SK-N-SH (cell line): ENCODE results near the gene GPR137. TPM values are rescaled to one million over a fixed set of nuclear protein-coding genes. Genes with fewer than 3 reads are reported as not detected.

Source experiments
- CTCF ChIA-PET: fragments of 300-600, 350-600 bp; formaldehyde crosslinking; extraction: SDS; loops from one replicate; lab custom pipeline; 2021; lab: Yijun Ruan, JAX
- POLR2A ChIA-PET: fragments of 350-600 bp; sonication (Branson Sonifier 250); formaldehyde crosslinking; extraction: SDS; loops from one replicate; lab custom pipeline; 2020; ENCODE audit warnings: antibody characterized with exemption, inconsistent platforms; lab: Yijun Ruan, JAX
- DNase-seq: peaks from one replicate; pipeline ENCODE4 v3.0.0; 2012
- H2AFZ ChIP-seq: fragments of 200-600 bp; sonication (generic); 2 replicates; pipeline ENCODE4 v1.8.1; 2016; ENCODE audit warnings: antibody characterized with exemption, mild to moderate bottlenecking, low read depth
- H3F3A ChIP-seq: fragments of 200-600 bp; sonication (generic); replicated peaks from 2 replicates; pipeline ENCODE3; 2016; ENCODE audit warnings: antibody characterized with exemption, mild to moderate bottlenecking; ENCODE audit not compliant: insufficient read depth
- H3K27ac ChIP-seq, 2 experiments: fragments of 200-500 bp in 1 of 2; fragments of 200-600 bp in 1 of 2; sonication (Bioruptor generic) in 1 of 2; sonication (generic), shearing (Covaris generic) in 1 of 2; 2 replicates each; pipeline versions ENCODE4 v1.5.1 to v1.6.1; 2014 to 2016; ENCODE audit warnings: low read depth in 2 of 2, inconsistent platforms in 1 of 2, low read length in 1 of 2, mild to moderate bottlenecking in 1 of 2, mixed read lengths in 1 of 2
- H3K27me3 ChIP-seq: fragments of 200-600 bp; sonication (generic), shearing (Covaris generic); 2 replicates; pipeline ENCODE4 v1.6.1; 2016; ENCODE audit warnings: mixed run types; ENCODE audit not compliant: insufficient read depth
- H3K36me3 ChIP-seq, 2 experiments: fragments of 200-500 bp in 1 of 2; fragments of 200-600 bp in 1 of 2; sonication (Bioruptor generic) in 1 of 2; sonication (generic) in 1 of 2; replicated peaks in 1 of 2; 2 replicates each; pipeline versions ENCODE3 to v1.5.1; 2014 to 2016; ENCODE audit warnings: low read length in 1 of 2, mild to moderate bottlenecking in 1 of 2; ENCODE audit not compliant: insufficient read depth in 2 of 2, control insufficient read depth in 1 of 2
- H3K4me1 ChIP-seq, 2 experiments: fragments of 200-500 bp in 1 of 2; fragments of 200-600 bp in 1 of 2; sonication (Bioruptor generic) in 1 of 2; sonication (generic), shearing (Covaris generic) in 1 of 2; 2 replicates each; pipeline versions ENCODE4 v1.5.1 to v1.6.1; 2014 to 2016; ENCODE audit warnings: low read depth in 1 of 2, low read length in 1 of 2, mixed run types in 1 of 2; ENCODE audit not compliant: insufficient read depth in 2 of 2, control insufficient read depth in 1 of 2
- H3K4me2 ChIP-seq: fragments of 200-600 bp; sonication (generic), shearing (Covaris generic); 2 replicates; pipeline ENCODE4 v1.6.1; 2017; ENCODE audit warnings: mixed run types
- H3K4me3 ChIP-seq, 2 experiments: fragments of 200-500 bp in 1 of 2; fragments of 200-600 bp in 1 of 2; sonication (Bioruptor generic) in 1 of 2; sonication (generic), shearing (Covaris generic) in 1 of 2; 2 replicates each; pipeline versions ENCODE4 v1.5.1 to v1.8.1; 2014 to 2016; ENCODE audit warnings: low read depth in 2 of 2, inconsistent platforms in 1 of 2, low read length in 1 of 2, mild to moderate bottlenecking in 1 of 2, mixed read lengths in 1 of 2, moderate library complexity in 1 of 2
- H3K79me2 ChIP-seq: fragments of 200-600 bp; sonication (generic); 2 replicates; pipeline ENCODE4 v1.8.1; 2017; ENCODE audit warnings: mild to moderate bottlenecking; ENCODE audit not compliant: insufficient read depth
- H3K9ac ChIP-seq: fragments of 200-600 bp; sonication (generic); 2 replicates; pipeline ENCODE4 v1.6.1; 2017; ENCODE audit warnings: mixed run types
- H3K9me2 ChIP-seq: fragments of 200-600 bp; sonication (generic); 2 replicates; pipeline ENCODE4 v1.6.1; 2017; ENCODE audit warnings: mixed run types
- H3K9me3 ChIP-seq: fragments of 200-600 bp; sonication (generic); 2 replicates; pipeline ENCODE4 v1.6.1; 2017; ENCODE audit warnings: mixed run types, mild to moderate bottlenecking, moderate library complexity
- H4K20me1 ChIP-seq: fragments of 200-600 bp; sonication (generic); 2 replicates; pipeline ENCODE4 v1.6.1; 2017; ENCODE audit warnings: mild to moderate bottlenecking, mixed run types; ENCODE audit not compliant: insufficient read depth
- ELF1 ChIP-seq: IDR thresholded peaks from 2 replicates; pipeline ENCODE4 v1.4.0; 2012
- MEF2A ChIP-seq: IDR thresholded peaks from 2 replicates; pipeline ENCODE4 v1.4.0; 2012; ENCODE audit warnings: low read depth, borderline replicate concordance
- NFIC ChIP-seq: IDR thresholded peaks from 2 replicates; pipeline ENCODE4 v1.4.0; 2012; ENCODE audit warnings: borderline replicate concordance
- NRF1 ChIP-seq: IDR thresholded peaks from 2 replicates; pipeline ENCODE4 v1.6.1; 2012; ENCODE audit warnings: low read depth, mild to moderate bottlenecking, low read length
- POLR2AphosphoS5 ChIP-seq: IDR thresholded peaks from 2 replicates; pipeline ENCODE4 v1.6.1; 2012; ENCODE audit warnings: low read depth, low read length
- RXRA ChIP-seq: IDR thresholded peaks from 2 replicates; pipeline ENCODE4 v1.4.0; 2012; ENCODE audit warnings: low read depth, mild to moderate bottlenecking, borderline replicate concordance
- SIN3A ChIP-seq: IDR thresholded peaks from 2 replicates; pipeline ENCODE4 v1.6.1; 2012; ENCODE audit warnings: low read depth, mild to moderate bottlenecking, low read length, moderate library complexity, borderline replicate concordance
- TCF12 ChIP-seq: IDR thresholded peaks from 2 replicates; pipeline ENCODE4 v1.4.0; 2012
- USF2 ChIP-seq: fragments of 150-350 bp; IDR thresholded peaks from 2 replicates; pipeline ENCODE4 v1.6.1; 2017; ENCODE audit warnings: antibody characterized with exemption, low read length, low read depth, borderline replicate concordance
- WGBS: methylation state at CpG from one replicate; pipeline ENCODE4 v1.1.6; 2017; ENCODE audit warnings: low lambda C conversion rate; 5-methylcytosine and 5-hydroxymethylcytosine counted together
- polyA plus RNA-seq, 3 experiments: library from polyadenylated mRNA; depleted of rRNA; stranded (reverse); fragments of >200 nt; gene quantifications; 2 replicates each; pipeline ENCODE4 v1.2.3, GENCODE V29; 2012
- TF ChIP-seq, protein P1 (sequence below): IDR thresholded peaks from 2 replicates; pipeline ENCODE4 v1.6.1; 2012; ENCODE audit warnings: mild to moderate bottlenecking, low read depth, low read length, moderate library complexity

GPR137 gene
- polyA plus RNA-seq, 1 of the 3 experiments (the other 2 are of a cell fraction): 29.9 TPM

DNA sequence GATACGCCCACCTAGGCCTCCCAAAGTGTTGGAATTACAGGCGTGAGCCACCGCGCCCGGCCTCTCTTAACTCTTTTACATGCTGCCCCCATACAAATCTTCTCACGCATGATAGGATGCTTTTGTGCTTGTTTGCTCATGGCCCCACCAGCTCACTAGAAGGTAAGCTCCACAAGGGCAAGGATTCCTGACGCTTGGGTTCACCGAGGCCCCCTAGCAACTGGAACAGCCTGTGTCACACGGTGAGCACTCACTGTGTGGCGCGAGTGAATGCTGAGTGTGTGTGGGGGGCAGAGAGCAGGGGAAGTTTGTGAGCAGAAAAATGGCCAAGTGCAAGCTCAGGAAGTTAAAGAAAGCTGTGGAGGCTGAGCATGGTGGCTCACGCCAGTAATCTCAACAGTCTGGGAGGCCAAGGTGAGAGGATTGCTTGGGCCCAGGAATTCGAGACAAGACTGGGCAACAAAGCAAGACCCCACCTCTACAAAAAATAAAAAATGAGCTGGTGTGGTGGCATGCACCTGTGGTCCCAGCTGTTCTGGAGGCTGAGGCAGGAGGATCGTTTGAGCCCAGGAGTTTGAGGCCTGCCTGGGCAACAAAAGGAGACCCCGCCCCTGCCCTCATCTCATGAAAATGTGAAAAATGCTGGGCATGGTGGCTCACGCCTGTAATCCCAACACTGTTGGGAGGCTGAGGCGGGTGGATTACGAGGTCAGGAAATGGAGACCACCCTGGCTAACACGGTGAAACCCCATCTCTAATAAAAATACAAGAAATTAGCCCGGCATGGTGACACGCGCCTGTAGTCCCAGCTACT is 3.5 kb upstream of the GPR137 start:
- H3K9ac ChIP-seq: no peak overlapping the region
- DNase-seq: no peak
- no peaks in the 10 kb centered on the region for H3K9me2 ChIP-seq
- CTCF ChIA-PET: interaction anchor here (0.9 to 12.2 kb wide), 3 partner anchors 10 to 34 kb away, joined by 3 to 196 read pairs (median 46); partner anchors contain the start of genes CATSPERZ and ESRRA
- no peak overlapping the region for H2AFZ ChIP-seq
- no peaks in the 10 kb centered on the region for H4K20me1 ChIP-seq
- no peak overlapping the region for H3K4me2 ChIP-seq
- 94% methylated on average over 22 of the region's 22 CpGs for WGBS
- H3K36me3 ChIP-seq: peaks cover 6 to 7% of the 10 kb centered on the region in 2 experiments
- no peak overlapping the region for H3K27ac ChIP-seq
- TF ChIP-seq SIN3A (no peak), TCF12 (no peak), POLR2AphosphoS5 (no peak), USF2 (no peak)
- TF ChIP-seq, protein P1, sequence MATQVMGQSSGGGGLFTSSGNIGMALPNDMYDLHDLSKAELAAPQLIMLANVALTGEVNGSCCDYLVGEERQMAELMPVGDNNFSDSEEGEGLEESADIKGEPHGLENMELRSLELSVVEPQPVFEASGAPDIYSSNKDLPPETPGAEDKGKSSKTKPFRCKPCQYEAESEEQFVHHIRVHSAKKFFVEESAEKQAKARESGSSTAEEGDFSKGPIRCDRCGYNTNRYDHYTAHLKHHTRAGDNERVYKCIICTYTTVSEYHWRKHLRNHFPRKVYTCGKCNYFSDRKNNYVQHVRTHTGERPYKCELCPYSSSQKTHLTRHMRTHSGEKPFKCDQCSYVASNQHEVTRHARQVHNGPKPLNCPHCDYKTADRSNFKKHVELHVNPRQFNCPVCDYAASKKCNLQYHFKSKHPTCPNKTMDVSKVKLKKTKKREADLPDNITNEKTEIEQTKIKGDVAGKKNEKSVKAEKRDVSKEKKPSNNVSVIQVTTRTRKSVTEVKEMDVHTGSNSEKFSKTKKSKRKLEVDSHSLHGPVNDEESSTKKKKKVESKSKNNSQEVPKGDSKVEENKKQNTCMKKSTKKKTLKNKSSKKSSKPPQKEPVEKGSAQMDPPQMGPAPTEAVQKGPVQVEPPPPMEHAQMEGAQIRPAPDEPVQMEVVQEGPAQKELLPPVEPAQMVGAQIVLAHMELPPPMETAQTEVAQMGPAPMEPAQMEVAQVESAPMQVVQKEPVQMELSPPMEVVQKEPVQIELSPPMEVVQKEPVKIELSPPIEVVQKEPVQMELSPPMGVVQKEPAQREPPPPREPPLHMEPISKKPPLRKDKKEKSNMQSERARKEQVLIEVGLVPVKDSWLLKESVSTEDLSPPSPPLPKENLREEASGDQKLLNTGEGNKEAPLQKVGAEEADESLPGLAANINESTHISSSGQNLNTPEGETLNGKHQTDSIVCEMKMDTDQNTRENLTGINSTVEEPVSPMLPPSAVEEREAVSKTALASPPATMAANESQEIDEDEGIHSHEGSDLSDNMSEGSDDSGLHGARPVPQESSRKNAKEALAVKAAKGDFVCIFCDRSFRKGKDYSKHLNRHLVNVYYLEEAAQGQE: no peak
- no peak overlapping the region for H3K4me3 ChIP-seq
- H3K27me3 ChIP-seq: no peaks in the 10 kb centered on the region
- H3K4me1 ChIP-seq: peaks cover 8 to 21% of the 10 kb centered on the region in 2 experiments; a peak in 2 of 4 replicates
- peaks cover 9% of the 10 kb centered on the region for H3F3A ChIP-seq
- POLR2A ChIA-PET: interaction anchor here (0.7 to 0.9 kb wide), 2 partner anchors 22 to 202 kb away, joined by 3 read pairs; no protein-coding TSS in a partner anchor
- H3K9me3 ChIP-seq: no peaks in the 10 kb centered on the region
- H3K79me2 ChIP-seq: peaks cover 30% of the 10 kb centered on the region

DNA sequence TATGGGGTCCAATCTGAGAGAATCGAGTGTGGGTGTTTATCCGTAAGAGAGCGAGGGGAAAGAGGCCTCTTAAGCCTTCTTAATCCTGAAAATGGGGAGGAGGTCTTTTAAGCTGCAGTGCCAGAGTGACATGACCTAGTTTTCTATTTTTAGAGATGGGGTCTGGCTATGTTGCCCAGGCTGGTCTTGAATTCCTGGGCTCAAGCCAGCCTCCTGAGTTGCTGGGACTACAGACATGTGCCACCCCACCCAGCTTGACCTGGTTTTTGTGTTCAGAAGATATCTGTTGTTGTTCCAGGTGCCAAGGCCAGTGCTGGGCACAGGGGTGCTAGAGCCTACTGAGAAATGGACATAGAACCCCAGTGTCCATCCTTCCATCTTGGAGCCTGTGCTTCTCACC is 2.6 kb upstream of the GPR137 start:
- Histone ChIP-seq H3K79me2 (peaks cover 28% of the 10 kb centered on the region), H4K20me1 (no peaks in the 10 kb centered on the region), H3K4me3 (no peak overlapping the region), H3K36me3 (peaks cover 4 to 6% of the 10 kb centered on the region in 2 experiments), H3F3A (peaks cover 9% of the 10 kb centered on the region), H3K27ac (no peak overlapping the region), H3K9me2 (no peaks in the 10 kb centered on the region), H3K27me3 (no peaks in the 10 kb centered on the region), H3K9ac (peak overlapping the region; percentile 89; the same call in 1 of the 2 replicates), H3K9me3 (no peaks in the 10 kb centered on the region), H3K4me1 (peaks cover 8 to 21% of the 10 kb centered on the region in 2 experiments; a peak in 2 of 4 replicates), H3K4me2 (peak overlapping the region; percentile 100), H2AFZ (no peak overlapping the region)
- ChIA-PET POLR2A (interaction anchor here (0.9 to 3.2 kb wide), 2 partner anchors 12 to 21 kb away, joined by 3 to 33 read pairs; no protein-coding TSS in a partner anchor), CTCF (interaction anchor here (0.9 to 12.2 kb wide), 5 partner anchors 11 to 35 kb away, joined by 3 to 196 read pairs (median 17); partner anchors contain the start of genes CATSPERZ, ESRRA and PLCB3)
- WGBS: 96% methylated on average over 3 of the region's 3 CpGs
- TF ChIP-seq POLR2AphosphoS5 (no peak), NFIC (no peak), RXRA (no peak), ELF1 (no peak), MEF2A (no peak), NRF1 (no peak)
- DNase-seq: no peak
